OCI-LY3 (cell line): ENCODE measurements around the gene FOLR1.

Experiments used
- CTCF ChIP-seq: fragments of 200-600, 300-600 bp; sonication (generic); IDR thresholded peaks from 2 replicates; pipeline ENCODE4 v1.5.1; 2014; ENCODE audit warnings: antibody characterized with exemption, low read length, low read depth
- EZH2phosphoT487 ChIP-seq: fragments of 200-600 bp; shearing (Covaris generic); IDR thresholded peaks from 2 replicates; pipeline ENCODE4 v1.6.1; 2018; ENCODE audit warnings: antibody characterized with exemption, mixed run types, low read depth

- TF ChIP-seq CTCF = no peak
- TF ChIP-seq EZH2phosphoT487 = no peak
Measured at GRCh38 chr11:72224564-72225410, 32.8 kb downstream of the FOLR1 start, which contains the start of gene INPPL1.
